Mucosa of rectum (tissue), 2 donors: Measurements from ENCODE around the gene TWIST2.

Experiments
- H3K27ac ChIP-seq, 2 donors: one replicate each; pipeline ENCODE4 v1.7.0; 2013; ENCODE audit warnings: inconsistent platforms in 2 of 2, low read depth in 2 of 2, low read length in 2 of 2
- H3K27me3 ChIP-seq, 2 donors: one replicate each; pipeline ENCODE4 v1.7.0; 2013; ENCODE audit warnings: low read length in 2 of 2; ENCODE audit not compliant: control insufficient read depth in 2 of 2, insufficient read depth in 2 of 2
- H3K36me3 ChIP-seq, 2 donors: one replicate each; pipeline ENCODE4 v1.7.0; 2013; ENCODE audit warnings: low read length in 2 of 2; ENCODE audit not compliant: control insufficient read depth in 2 of 2, insufficient read depth in 2 of 2
- H3K4me1 ChIP-seq, 2 donors: one replicate each; pipeline ENCODE4 v1.7.0; 2013; ENCODE audit warnings: low read length in 2 of 2, mild to moderate bottlenecking in 1 of 2; ENCODE audit not compliant: control insufficient read depth in 2 of 2, insufficient read depth in 2 of 2
- H3K4me3 ChIP-seq, 2 donors: one replicate each; pipeline ENCODE4 v1.7.0; 2013; ENCODE audit warnings: low read length in 2 of 2
- H3K9ac ChIP-seq, 2 donors: one replicate each; pipeline ENCODE4 v1.7.0; 2013; ENCODE audit warnings: low read length in 2 of 2, low read depth in 1 of 2, mild to moderate bottlenecking in 1 of 2
- H3K9me3 ChIP-seq, 2 donors: one replicate each; pipeline ENCODE4 v1.7.0; 2013; ENCODE audit warnings: low read length in 2 of 2; ENCODE audit not compliant: control insufficient read depth in 2 of 2
- donor health status: healthy.
- donor health status: Normal muscosa, but diverticular disease.

TWIST2 gene

DNA sequence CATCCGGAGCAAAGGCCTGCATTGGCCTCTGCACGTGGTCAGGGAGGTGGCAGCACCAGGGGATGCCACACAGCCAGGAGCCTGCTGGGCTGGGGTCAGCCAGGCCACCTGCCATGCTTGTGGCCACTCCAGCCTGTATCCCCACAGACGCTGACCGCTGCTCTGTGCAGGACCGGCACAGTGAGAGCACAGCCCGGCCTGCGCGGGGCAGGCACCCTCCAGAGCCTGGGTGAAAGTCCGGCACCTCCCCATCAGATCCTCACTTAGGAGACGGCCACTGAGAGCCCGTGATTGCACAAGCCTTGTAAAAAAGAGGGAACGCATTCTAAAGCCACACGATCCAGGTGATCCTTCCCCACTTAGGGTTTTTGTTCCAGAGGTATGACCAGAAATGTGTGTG, 42.2 kb downstream of the TWIST2 start:
- no peaks in the 10 kb centered on the region for H3K4me1 ChIP-seq
- no peak overlapping the region for H3K4me3 ChIP-seq
- H3K27me3 ChIP-seq, result peaks cover 0 to 3% of the 10 kb centered on the region in 2 donors

DNA sequence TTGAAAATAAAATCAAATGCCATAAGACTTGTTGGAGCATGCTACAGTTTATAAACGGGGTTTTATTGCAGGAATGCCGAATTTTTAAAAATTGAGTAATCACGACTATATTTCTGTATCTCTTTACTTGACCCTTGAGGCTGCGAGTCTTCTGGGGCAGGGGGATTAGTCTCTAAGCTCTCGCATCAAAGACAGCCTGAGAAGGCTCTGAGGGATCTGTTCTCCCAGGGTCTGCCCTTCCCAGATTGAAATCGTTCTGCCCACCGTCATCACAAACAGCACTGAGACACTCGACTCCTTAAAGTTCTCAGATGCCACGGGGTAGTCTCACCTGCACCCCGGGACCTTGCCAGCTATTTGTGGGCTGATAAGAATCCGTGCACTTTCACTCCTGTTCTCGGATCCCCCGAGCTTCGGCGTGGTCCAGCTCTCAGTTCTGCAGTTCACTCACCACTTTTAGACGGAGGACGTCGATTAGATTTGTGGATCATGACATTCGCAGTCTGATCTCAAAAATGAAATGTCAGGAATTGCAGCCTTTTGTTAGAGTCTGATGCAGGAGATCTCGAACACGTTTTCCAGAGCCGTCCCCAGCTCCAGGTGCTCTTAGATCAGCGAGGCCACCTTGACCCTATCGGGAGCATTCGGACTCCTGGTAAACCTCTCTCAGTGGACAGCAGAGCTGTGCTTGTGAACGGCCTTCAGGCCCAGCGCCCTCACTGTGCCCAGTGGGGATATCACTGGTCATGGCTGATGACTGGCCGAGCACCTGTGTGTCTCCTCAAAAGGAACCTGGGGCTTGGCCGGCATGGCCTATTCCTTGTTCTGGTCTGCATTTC, 43.0 kb downstream of the TWIST2 start:
- H3K4me1 ChIP-seq, result peaks cover 0 to 3% of the 10 kb centered on the region in 2 donors
- H3K9ac ChIP-seq, result no peak overlapping the region
- H3K4me3 ChIP-seq, result no peak overlapping the region

More for the DNA sequence above, 42.2 kb downstream of the TWIST2 start:
- H3K36me3 ChIP-seq, result no peaks in the 10 kb centered on the region
- H3K27ac ChIP-seq, result no peak overlapping the region
- no peaks in the 10 kb centered on the region for H3K9me3 ChIP-seq
- H3K9ac ChIP-seq, result no peak overlapping the region

DNA sequence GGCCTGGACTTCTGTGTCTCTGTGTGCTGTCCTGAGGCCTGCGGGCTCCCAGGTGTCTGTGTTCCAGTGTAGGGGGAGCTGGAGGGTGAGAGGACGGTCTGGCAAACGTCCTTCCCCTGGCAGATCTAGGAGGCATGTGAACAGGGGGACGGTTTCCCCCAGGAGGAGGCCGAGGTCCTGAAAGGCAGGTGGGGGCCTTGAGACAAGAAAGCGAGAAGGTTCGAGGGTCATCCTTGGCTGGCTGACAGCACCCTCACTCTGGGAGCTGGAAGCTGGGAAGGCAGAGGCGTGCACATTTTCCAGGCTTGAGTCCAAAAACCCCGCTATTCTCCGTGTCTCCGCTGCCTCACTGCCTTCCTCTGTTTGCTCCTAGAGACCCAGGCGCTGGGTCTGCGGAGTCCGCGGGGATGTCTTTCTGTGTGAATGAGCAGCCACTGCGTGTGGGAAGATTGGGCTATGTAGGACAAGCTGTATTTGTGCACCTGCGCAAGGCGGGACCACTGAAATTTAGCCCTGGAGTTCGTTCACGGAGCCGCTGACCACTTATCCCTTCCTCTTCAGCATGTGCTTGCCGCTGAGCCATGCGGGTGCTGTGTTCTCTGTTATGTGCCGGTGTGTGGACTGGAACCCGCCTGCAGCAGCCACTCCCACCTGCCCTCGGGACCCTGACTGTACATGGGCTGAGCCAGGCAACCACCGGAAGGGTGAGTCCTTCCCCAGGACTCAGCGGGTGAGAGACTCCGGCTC, 43.7 kb downstream of the TWIST2 start:
- H3K4me1 ChIP-seq, result peaks cover 3% of the 10 kb centered on the region in 2 donors
- no peak overlapping the region for H3K4me3 ChIP-seq
- H3K9me3 ChIP-seq, result no peaks in the 10 kb centered on the region
- H3K36me3 ChIP-seq, result no peaks in the 10 kb centered on the region
- H3K9ac ChIP-seq, result no peak overlapping the region
- no peak overlapping the region for H3K27ac ChIP-seq
- peaks cover 0 to 3% of the 10 kb centered on the region in 2 donors for H3K27me3 ChIP-seq

More for the DNA sequence above, 43.0 kb downstream of the TWIST2 start:
- no peak overlapping the region for H3K27ac ChIP-seq
- no peaks in the 10 kb centered on the region for H3K9me3 ChIP-seq
- no peaks in the 10 kb centered on the region for H3K36me3 ChIP-seq
- H3K27me3 ChIP-seq, result peaks cover 0 to 3% of the 10 kb centered on the region in 2 donors

- H3K4me3 ChIP-seq, result no peak overlapping the region
- no peak overlapping the region for H3K9ac ChIP-seq
- H3K27ac ChIP-seq, result no peak overlapping the region
- H3K4me1 ChIP-seq, result peaks cover 3% of the 10 kb centered on the region in 2 donors
- H3K27me3 ChIP-seq, result peaks cover 0 to 3% of the 10 kb centered on the region in 2 donors
- H3K36me3 ChIP-seq, result no peaks in the 10 kb centered on the region
- H3K9me3 ChIP-seq, result no peaks in the 10 kb centered on the region
Measured at GRCh38 chr2:238892204-238892500, 44.3 kb downstream of the TWIST2 start.

- peaks cover 3% of the 10 kb centered on the region in 2 donors for H3K4me1 ChIP-seq
Measured at GRCh38 chr2:238892796-238893195, 44.9 kb downstream of the TWIST2 start.

DNA sequence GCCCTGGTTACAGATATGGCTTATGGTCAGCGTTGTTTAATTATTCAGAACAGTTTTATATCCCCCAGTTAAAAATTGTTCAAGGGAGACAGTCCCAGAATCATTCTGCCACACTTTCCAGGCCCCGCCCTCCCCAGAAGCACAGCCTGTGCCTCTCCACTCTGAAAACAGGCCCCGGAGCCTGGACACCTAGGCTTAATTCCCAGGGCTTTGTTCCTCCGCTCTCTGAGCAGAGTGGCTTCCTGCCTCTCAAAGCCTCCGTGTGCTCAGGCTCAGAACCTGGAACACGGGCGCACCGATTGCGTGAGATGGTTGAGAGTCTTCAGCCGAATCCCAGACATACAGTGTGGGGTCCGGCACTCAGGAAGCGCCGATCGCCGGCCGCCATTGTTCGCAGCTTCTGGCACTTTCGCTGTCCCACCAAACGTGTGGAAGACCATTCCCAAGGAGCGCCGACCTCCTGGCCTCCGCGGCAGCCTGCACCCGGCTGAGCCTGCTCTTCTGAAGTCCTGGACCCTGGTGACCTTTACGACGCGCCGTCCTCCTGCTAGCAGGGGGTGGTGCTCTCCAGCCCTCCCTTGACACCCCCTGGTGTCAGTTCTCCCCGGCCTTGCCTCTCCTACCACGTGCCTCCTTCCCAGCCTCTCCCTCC, 45.6 kb downstream of the TWIST2 start:
- no peaks in the 10 kb centered on the region for H3K36me3 ChIP-seq
- no peaks in the 10 kb centered on the region for H3K27me3 ChIP-seq
- no peak overlapping the region for H3K9ac ChIP-seq
- no peak overlapping the region for H3K27ac ChIP-seq
- peaks cover 3% of the 10 kb centered on the region in 2 donors for H3K4me1 ChIP-seq
- no peaks in the 10 kb centered on the region for H3K9me3 ChIP-seq
- no peak overlapping the region for H3K4me3 ChIP-seq

More at GRCh38 chr2:238892796-238893195, 44.9 kb downstream of the TWIST2 start:
- no peaks in the 10 kb centered on the region for H3K36me3 ChIP-seq
- H3K27ac ChIP-seq, result no peak overlapping the region
- no peak overlapping the region for H3K9ac ChIP-seq
- no peak overlapping the region for H3K4me3 ChIP-seq
- no peaks in the 10 kb centered on the region for H3K27me3 ChIP-seq
- H3K9me3 ChIP-seq, result no peaks in the 10 kb centered on the region

DNA sequence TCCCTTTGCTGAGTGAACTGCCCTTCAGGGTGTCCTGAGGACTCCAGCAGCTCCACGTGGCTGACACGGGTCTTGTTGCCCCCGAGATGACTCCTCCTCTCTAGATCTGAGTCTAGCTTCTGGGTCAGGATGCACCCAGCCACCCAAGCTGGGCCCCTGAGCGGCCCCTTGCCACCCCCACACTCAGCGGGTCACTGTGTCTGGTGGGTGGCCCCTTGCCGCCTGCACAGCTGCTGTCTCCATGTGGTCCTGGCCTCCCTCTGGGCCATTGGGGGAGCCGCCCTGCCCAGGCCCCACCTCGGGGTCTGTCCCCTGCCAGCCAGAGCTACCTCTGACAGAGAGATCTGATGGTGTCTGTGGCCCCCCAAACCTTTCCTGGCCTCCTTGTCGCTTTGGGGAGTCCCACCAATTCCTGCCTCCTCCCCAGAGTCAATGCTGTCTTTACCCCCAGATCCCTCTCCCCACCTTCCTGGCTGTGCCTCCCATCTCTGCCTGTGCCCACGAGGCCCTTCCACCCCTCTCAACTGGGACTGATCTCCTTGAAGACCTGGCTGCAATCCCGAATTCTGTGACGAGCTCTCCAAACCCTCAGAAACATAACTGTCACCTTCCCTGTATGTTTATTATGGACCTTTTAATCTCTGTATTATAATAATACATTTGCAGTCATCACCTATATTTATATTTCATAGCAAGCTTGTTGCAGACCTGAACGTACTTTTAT, 46.5 kb downstream of the TWIST2 start:
- no peak overlapping the region for H3K27ac ChIP-seq
- H3K4me3 ChIP-seq, result no peak overlapping the region
- no peak overlapping the region for H3K9ac ChIP-seq
- peaks cover 3% of the 10 kb centered on the region in 2 donors for H3K4me1 ChIP-seq
- H3K36me3 ChIP-seq, result no peaks in the 10 kb centered on the region
- H3K27me3 ChIP-seq, result no peaks in the 10 kb centered on the region
- no peaks in the 10 kb centered on the region for H3K9me3 ChIP-seq

GRCh38 chr2:238894950-238895298, 47.0 kb downstream of the TWIST2 start:
- H3K4me1 ChIP-seq, result peaks cover 3% of the 10 kb centered on the region in 2 donors
- H3K9me3 ChIP-seq, result no peaks in the 10 kb centered on the region
- no peaks in the 10 kb centered on the region for H3K36me3 ChIP-seq
- no peak overlapping the region for H3K9ac ChIP-seq
- no peaks in the 10 kb centered on the region for H3K27me3 ChIP-seq
- no peak overlapping the region for H3K4me3 ChIP-seq
- no peak overlapping the region for H3K27ac ChIP-seq

- H3K4me1 ChIP-seq, result peaks cover 3% of the 10 kb centered on the region in 2 donors
- peak overlapping the region in 1 of 2 donors; percentile 54 for H3K27ac ChIP-seq
- H3K9me3 ChIP-seq, result no peaks in the 10 kb centered on the region
- H3K27me3 ChIP-seq, result no peaks in the 10 kb centered on the region
- no peaks in the 10 kb centered on the region for H3K36me3 ChIP-seq
- H3K9ac ChIP-seq, result no peak overlapping the region
- H3K4me3 ChIP-seq, result no peak overlapping the region
Measured at GRCh38 chr2:238895361-238895882, 47.5 kb downstream of the TWIST2 start.
